GM19328 (cell line): ENCODE data around the gene WWC1.

Experiments used
- ATAC-seq: cut with Tn5 transposase; IDR thresholded peaks from one replicate; pipeline ENCODE4 v1.9.1; 2021; ENCODE audit warnings: mild to moderate bottlenecking, moderate library complexity; ENCODE audit not compliant: unreplicated experiment

The WWC1 gene

GRCh38 chr5:168360521-168361285 is 69.3 kb downstream of the WWC1 start:
- ATAC-seq: no peak

DNA sequence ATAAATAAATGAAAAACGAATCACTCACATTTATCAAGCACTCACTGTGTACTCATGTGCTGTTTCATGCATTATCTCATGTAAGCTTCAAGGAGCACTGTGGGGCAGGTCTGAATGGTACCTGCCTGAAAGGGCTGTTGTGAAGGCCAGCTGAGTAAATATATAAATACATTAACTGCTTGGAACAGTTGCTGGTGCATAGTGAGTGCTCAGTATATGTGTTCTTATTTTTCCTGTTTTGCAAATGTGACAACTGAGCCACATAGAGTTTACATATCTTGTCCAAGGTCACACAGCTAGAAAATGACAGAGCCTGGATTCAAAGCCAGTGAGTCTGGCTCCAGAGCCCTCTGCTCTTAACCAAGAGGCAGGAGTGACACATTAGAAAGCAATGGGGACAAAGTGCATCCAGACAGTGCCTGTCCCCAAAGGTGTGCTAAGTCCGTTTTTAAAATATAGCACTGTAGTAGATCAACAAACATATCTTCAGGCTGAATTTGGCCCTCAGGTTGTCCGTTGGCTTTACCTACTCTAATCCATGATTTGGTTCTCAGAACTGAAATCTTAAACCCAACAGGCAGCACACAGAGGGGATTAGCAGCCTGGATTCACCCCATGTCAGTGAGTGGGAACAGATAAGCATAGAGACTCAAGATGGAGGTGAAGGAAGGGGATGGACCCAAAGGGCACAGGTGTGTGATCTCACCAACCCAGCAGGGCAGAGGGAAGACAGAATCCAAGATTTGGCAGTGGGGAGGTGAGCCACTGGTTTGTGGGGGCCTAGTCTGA is 70.8 kb downstream of the WWC1 start:
- ATAC-seq: no peak

DNA sequence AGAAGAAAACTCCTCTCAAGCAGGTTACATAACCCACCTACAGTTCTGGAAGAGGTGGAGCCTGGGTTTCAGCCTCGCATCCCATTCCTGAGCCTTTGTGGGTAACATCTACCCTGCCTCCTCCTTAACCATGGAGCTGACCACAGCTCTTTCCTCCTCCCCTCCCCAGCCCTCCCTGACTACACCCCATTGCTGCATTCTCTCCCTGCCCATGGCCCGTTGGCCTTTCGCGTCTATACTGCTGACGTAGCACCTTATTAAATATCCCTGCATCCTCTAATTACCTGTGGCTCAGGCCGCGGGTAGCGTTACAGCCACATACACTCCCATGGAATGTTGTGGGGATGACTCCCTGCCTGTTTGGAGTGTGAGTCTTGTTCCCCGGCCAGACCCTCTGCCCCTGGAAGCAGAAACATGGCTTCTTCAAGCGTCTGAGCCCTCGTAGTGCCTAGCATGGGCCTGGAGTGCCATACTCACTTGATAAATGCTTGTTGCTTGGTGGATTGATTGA is 72.8 kb downstream of the WWC1 start:
- no peak for ATAC-seq

- no peak for ATAC-seq
Observed at GRCh38 chr5:168364750-168365550, 73.5 kb downstream of the WWC1 start.

GRCh38 chr5:168365581-168366081 is 74.2 kb downstream of the WWC1 start:
- ATAC-seq: no peak

DNA sequence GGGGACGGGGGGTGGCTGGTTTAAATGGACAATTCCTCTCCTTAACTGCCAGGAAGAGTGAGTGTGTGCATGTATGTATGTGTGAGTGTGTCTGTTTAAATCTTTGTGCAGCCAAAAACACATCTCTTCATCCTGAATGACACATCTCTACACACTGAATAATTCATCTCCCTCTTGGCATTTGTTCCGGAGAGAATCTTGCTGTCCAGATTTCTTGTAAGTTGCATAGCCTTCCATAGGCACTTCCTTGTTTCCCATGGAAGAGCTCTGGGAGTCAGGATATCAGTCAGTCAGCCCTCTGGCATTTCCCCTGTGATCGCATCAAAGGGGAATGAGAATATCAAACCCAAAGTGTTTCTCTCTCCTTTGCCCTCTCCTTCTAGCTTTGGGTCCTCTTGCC is 74.7 kb downstream of the WWC1 start:
- ATAC-seq: no peak

- ATAC-seq: no peak
Observed at GRCh38 chr5:168368854-168369253, 77.4 kb downstream of the WWC1 start.

DNA sequence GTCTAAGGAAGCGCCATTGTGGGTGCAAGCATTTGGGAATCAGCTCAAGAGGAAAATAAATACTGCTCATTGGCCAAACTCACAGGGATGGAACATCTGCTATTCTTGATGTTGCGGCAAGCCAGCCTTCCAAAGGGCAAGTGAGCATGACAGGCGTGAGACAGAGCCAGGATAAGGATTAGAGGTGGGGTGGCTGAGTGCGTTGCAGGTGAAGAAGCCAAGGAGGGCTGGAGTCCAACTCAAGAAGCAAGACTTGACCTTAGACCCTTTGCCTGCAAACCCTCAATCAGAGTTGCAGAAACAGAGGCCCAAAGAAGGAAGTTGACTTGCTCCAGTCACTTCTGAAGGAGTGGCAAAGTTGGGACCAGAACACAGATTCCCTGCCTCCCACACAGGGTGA is 79.4 kb downstream of the WWC1 start:
- ATAC-seq: no peak

GRCh38 chr5:168372356-168372946 is 81.0 kb downstream of the WWC1 start:
- ATAC-seq: no peak

DNA sequence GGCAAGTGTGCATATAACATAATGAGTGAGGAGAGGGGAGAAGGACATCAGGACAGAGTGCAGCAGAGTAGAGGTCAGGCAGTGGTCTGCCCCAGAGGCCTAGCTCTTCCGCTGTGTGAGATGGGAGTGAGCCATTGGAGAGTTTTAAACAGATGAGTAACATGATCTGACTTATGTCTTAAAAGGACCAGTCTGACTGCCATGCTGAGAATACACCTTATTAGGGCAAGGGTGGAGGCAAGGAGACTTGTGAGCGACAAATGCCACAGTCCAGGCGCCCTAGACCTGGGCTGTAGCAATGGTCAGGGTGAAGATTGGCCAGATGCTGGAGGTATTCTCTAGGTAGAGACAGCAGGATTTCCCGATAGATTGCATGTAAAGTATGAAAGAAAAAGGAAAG is 83.1 kb downstream of the WWC1 start:
- no peak for ATAC-seq

- ATAC-seq: no peak
Observed at GRCh38 chr5:168375214-168375613, 83.8 kb downstream of the WWC1 start.

DNA sequence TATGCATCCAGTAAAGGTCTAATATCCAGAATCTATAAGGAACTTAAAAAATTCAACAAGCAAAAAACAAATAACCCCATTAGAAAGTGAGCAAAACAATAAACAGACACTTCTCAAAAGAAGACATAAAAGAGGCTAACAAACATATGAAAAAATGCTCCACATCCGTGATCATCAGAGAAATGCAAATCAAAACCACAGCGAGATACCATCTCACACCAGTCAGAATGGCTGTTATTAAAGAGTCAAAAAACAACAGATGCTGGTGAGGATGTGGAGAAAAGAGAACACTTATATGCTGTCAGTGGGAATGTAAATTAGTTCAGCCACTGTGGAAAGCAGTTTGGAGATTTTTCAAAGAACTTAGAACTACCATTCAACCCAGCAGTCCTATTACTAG is 86.1 kb downstream of the WWC1 start:
- no peak for ATAC-seq

DNA sequence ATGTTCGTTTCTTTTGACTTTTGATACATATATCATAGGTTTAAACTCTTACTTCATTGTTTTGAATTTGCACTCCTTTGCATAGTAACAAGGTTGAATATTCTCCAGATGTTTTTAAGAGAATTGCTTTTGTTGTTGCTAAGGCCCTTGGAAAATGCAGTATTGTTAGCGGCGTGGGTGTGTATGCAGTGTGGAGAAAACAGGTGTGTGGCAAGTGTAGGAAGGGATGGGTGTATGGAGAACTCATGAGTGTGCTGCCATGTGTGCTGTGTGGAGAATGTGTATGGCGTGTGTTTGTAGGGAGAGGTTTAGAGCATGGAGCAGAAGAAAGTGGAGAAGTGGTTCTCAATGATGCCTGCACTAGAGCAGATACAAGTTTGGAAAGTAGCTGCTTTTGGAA is 87.3 kb downstream of the WWC1 start:
- no peak for ATAC-seq

DNA sequence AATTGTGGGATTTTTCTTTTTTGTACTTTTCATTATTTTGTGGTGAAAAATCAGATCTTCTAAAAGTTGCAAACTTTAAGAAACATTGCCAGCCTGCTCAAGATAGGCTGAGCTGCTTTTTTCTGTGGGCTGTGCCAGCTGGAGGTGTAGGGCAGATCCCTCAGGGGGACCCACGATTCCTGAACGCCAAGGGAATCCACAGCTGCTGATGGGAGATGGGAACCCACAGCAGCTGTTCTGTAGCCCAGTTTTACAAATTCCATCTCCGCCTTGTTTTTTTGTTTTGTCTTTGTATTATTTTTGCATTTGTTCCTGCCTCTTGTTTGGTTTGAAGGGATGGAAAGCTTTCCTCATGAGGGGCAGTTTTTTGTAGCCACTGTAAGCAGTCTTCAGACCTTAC is 91.0 kb downstream of the WWC1 start:
- no peak for ATAC-seq

DNA sequence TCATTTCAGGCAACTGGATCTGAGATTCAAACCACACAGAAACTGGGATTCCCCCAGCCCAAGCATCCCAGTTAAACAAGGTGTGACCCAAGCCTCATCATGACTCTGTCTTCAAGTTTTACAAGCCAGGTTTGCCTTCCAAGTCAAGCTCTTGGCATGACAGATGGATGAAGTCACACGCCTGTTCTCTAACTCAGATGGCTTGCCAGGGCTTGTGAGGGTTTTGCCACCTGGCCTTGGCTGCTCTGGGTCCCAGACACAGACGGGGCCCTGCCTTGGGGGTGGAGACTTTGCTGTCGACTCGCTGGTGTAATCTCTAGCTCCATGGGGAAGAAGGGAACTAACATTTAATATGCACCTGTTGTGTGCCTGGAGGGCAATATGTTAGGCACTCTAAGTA is 99.0 kb downstream of the WWC1 start:
- ATAC-seq: no peak

DNA sequence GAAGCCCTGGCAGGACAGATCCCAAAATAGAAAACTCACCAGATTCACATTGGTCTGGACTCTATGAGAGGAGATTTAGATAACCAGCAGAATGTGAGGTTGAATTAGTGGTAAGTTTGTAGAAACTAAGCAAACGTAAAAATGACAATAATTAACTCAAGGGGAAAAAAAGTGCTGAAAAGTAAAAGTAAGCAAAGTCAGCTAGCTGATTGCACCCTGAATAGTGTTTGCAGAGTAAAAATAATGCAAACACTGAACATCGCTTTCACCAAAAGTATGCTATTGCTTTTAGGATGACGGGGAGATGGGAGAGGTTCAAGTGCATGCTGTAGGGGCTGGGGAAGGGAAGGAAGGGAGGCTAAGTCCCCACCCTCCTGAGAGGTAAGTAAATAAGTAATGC is 102.3 kb downstream of the WWC1 start:
- no peak for ATAC-seq

- ATAC-seq: no peak
Observed at GRCh38 chr5:168400429-168401220, 109.2 kb downstream of the WWC1 start.

- no peak for ATAC-seq
Observed at GRCh38 chr5:168401226-168401625, 109.8 kb downstream of the WWC1 start.

GRCh38 chr5:168401880-168402279 is 110.4 kb downstream of the WWC1 start:
- no peak for ATAC-seq

- ATAC-seq: no peak
Observed at GRCh38 chr5:168404365-168404764, 112.9 kb downstream of the WWC1 start.
